DOHH2 (cell line): ENCODE data around the gene PRODH.

Source experiments
- H3F3A ChIP-seq: fragments of 200-600 bp; sonication (generic), shearing (Covaris generic); 2 replicates; pipeline ENCODE4 v1.6.0; 2016; ENCODE audit warnings: antibody characterized with exemption, mild to moderate bottlenecking; ENCODE audit not compliant: control insufficient read depth, insufficient read depth
- H3K27ac ChIP-seq: fragments of 200-600 bp; sonication (generic); 2 replicates; pipeline ENCODE4 v1.5.1; 2014; ENCODE audit warnings: low read depth, mild to moderate bottlenecking, low read length, moderate library complexity
- H3K27me3 ChIP-seq: fragments of 200-600 bp; sonication (generic); 2 replicates; pipeline ENCODE4 v1.6.1; 2014; ENCODE audit warnings: mild to moderate bottlenecking, low read length, mixed read lengths; ENCODE audit not compliant: control insufficient read depth
- H3K36me3 ChIP-seq: fragments of 200-600 bp; sonication (generic); 2 replicates; pipeline ENCODE4 v1.6.1; 2014; ENCODE audit warnings: mild to moderate bottlenecking, low read length, moderate library complexity, mixed read lengths; ENCODE audit not compliant: control insufficient read depth
- H3K4me1 ChIP-seq: fragments of 200-600 bp; sonication (generic); 2 replicates; pipeline ENCODE4 v1.6.1; 2014; ENCODE audit warnings: mild to moderate bottlenecking, low read length, mixed read lengths; ENCODE audit not compliant: control insufficient read depth
- H3K4me2 ChIP-seq: fragments of 200-600 bp; sonication (generic); 2 replicates; pipeline ENCODE4 v1.6.0; 2014; ENCODE audit warnings: mild to moderate bottlenecking, low read length, moderate library complexity
- H3K4me3 ChIP-seq: fragments of 200-600 bp; sonication (generic); 2 replicates; pipeline ENCODE4 v1.5.1; 2014; ENCODE audit warnings: mild to moderate bottlenecking, low read length, mixed read lengths
- H3K79me2 ChIP-seq: fragments of 200-600 bp; sonication (generic); 2 replicates; pipeline ENCODE4 v1.6.1; 2014; ENCODE audit warnings: mild to moderate bottlenecking, low read length, mixed read lengths; ENCODE audit not compliant: control insufficient read depth
- H3K9me2 ChIP-seq: fragments of 200-600 bp; sonication (generic); replicated peaks from 2 replicates; pipeline ENCODE4 v1.6.1; 2014; ENCODE audit warnings: mild to moderate bottlenecking, low read length, mixed read lengths; ENCODE audit not compliant: control insufficient read depth
- H3K9me3 ChIP-seq: fragments of 200-600 bp; sonication (generic); 2 replicates; pipeline ENCODE4 v1.6.1; 2014; ENCODE audit warnings: antibody characterized with exemption, low read length, mixed read lengths; ENCODE audit not compliant: control insufficient read depth, insufficient read depth
- H4K20me1 ChIP-seq: fragments of 200-600 bp; sonication (generic); 2 replicates; pipeline ENCODE4 v1.6.0; 2014; ENCODE audit warnings: low read depth, mild to moderate bottlenecking, antibody characterized with exemption, low read length, moderate library complexity; ENCODE audit not compliant: control insufficient read depth, insufficient read depth
- CTCF ChIP-seq: fragments of 200-600 bp; sonication (generic); IDR thresholded peaks from one replicate; pipeline ENCODE4 v1.5.1; 2014; ENCODE audit warnings: antibody characterized with exemption, mild to moderate bottlenecking, low read depth, low read length; ENCODE audit not compliant: poor library complexity, severe bottlenecking
- EZH2phosphoT487 ChIP-seq: fragments of 200-600 bp; sonication (generic); IDR thresholded peaks from 2 replicates; pipeline ENCODE4 v1.6.1; 2017; ENCODE audit warnings: borderline replicate concordance, mild to moderate bottlenecking, antibody characterized with exemption, low read length, moderate library complexity, mixed read lengths

The PRODH gene

DNA sequence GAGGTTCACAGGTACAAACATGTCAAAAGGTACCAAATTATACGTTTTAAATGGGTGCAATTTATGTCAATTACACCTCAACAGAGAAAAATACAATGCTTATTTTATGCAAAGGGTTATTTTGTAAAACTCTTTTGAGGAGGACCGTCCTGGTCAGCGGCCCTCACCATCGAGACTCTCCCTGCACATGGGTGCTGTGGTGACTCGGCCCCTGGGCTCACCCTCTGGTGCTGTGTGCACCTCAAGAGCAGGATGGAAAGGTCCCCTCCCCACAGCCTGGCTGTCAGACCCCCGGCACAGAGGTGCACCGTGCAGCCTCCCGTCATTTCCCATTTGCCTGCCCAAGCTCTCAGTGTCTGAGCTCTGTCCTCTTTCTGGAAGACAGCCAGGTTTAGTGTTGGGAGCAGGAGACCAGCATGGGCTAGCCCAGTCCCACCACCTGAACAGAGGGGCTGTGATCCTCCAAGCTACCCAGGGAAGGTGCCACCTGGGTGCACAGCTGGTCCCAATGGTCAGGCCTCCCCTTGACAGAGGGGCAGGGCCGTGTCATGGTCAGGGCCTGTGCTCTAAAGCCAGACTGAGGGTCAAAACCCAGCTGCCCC, 41.8 kb upstream of the PRODH start:
- TF ChIP-seq CTCF, result no peak
- no peak for TF ChIP-seq EZH2phosphoT487
- H3F3A ChIP-seq, result no peaks in the 10 kb centered on the region
- no peaks in the 10 kb centered on the region for H3K36me3 ChIP-seq
- H3K4me1 ChIP-seq, result no peaks in the 10 kb centered on the region
- H3K9me3 ChIP-seq, result peaks cover 6% of the 10 kb centered on the region; the same call in 1 of the 2 replicates
- H3K27me3 ChIP-seq, result no peaks in the 10 kb centered on the region
- no peaks in the 10 kb centered on the region for H3K79me2 ChIP-seq
- no peak overlapping the region for H3K4me3 ChIP-seq
- H4K20me1 ChIP-seq, result no peaks in the 10 kb centered on the region
- H3K9me2 ChIP-seq, result no peaks in the 10 kb centered on the region
- no peak overlapping the region for H3K27ac ChIP-seq
- H3K4me2 ChIP-seq, result no peak overlapping the region

DNA sequence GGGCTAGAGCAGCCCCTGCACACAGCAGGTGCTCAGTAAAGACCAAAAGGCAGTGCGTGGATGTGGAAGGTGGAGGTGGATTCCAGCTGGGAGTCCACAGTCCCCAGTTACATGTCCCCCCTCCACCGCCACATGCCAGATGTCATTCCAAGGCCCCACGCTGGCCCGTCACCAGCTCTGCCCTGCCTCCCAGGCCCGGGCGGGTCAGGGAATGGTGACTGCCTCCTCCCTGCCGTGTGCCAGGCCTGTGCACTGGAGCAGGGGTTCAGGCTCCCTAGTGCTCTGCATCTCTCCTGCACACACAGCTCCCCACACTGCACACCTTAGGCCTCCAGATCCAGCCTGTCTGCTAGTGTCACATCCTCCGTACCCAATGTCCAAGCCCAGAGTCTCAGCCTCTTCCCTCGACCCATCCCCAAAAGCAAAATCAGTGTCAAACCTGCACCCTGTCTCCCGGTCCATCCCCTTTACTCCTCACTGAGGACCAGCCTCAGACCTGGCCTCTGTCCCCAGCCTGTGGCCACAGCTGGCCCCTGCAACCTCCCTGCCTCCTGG, 40.2 kb upstream of the PRODH start:
- H3K36me3 ChIP-seq, result no peaks in the 10 kb centered on the region
- H3K4me3 ChIP-seq, result no peak overlapping the region
- no peaks in the 10 kb centered on the region for H3K4me1 ChIP-seq
- H3K9me2 ChIP-seq, result no peaks in the 10 kb centered on the region
- no peaks in the 10 kb centered on the region for H3F3A ChIP-seq
- peaks cover 6% of the 10 kb centered on the region; the same call in 1 of the 2 replicates for H3K9me3 ChIP-seq
- TF ChIP-seq EZH2phosphoT487 (no peak), CTCF (no peak)
- no peaks in the 10 kb centered on the region for H3K79me2 ChIP-seq
- no peaks in the 10 kb centered on the region for H4K20me1 ChIP-seq
- no peak overlapping the region for H3K4me2 ChIP-seq
- no peak overlapping the region for H3K27ac ChIP-seq
- no peaks in the 10 kb centered on the region for H3K27me3 ChIP-seq

- Histone ChIP-seq H3K27ac (no peak overlapping the region), H3K9me2 (no peaks in the 10 kb centered on the region), H3K9me3 (peaks cover 4% of the 10 kb centered on the region; the same call in 1 of the 2 replicates), H4K20me1 (no peaks in the 10 kb centered on the region), H3K36me3 (no peaks in the 10 kb centered on the region), H3K4me1 (no peaks in the 10 kb centered on the region), H3K79me2 (no peaks in the 10 kb centered on the region), H3K4me2 (no peak overlapping the region), H3F3A (no peaks in the 10 kb centered on the region), H3K4me3 (no peak overlapping the region), H3K27me3 (0 out of 2 replicates have a peak, but pooled peaks cover 2% of the 10 kb centered on the region)
- TF ChIP-seq CTCF, result no peak
- no peak for TF ChIP-seq EZH2phosphoT487
Measured at GRCh38 chr22:18975434-18976196, 39.5 kb upstream of the PRODH start.
